GM12874 (cell line): ENCODE data around the gene TPCN2.

Experiments
- CTCF ChIP-seq: IDR thresholded peaks from 2 replicates; pipeline ENCODE4 v1.5.1; 2011; ENCODE audit warnings: low read depth, mild to moderate bottlenecking, control low read depth, low read length, moderate library complexity; ENCODE audit not compliant: insufficient read depth

The TPCN2 gene

DNA sequence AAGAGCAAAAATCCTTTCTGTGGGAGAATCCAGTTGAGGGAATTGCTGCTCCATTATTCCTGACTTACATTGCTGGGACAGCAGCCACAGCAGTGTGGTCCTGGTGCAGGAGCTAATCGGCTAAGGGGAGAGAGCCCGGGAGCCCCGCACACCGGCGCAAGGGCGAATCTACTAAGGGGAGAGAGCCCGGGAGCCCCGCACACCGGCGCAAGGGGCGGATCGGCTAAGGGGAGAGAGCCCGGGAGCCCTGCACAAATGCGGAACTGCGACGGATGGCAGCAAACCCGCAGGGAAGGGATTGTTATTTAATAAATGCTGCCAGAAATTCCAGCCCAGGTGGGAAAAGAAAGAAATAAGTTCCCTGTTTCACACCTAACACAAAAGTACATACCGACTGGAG is 43.5 kb downstream of the TPCN2 start:
- TF ChIP-seq CTCF: no peak

GRCh38 chr11:69093106-69093505 is 44.4 kb downstream of the TPCN2 start:
- no peak for TF ChIP-seq CTCF

DNA sequence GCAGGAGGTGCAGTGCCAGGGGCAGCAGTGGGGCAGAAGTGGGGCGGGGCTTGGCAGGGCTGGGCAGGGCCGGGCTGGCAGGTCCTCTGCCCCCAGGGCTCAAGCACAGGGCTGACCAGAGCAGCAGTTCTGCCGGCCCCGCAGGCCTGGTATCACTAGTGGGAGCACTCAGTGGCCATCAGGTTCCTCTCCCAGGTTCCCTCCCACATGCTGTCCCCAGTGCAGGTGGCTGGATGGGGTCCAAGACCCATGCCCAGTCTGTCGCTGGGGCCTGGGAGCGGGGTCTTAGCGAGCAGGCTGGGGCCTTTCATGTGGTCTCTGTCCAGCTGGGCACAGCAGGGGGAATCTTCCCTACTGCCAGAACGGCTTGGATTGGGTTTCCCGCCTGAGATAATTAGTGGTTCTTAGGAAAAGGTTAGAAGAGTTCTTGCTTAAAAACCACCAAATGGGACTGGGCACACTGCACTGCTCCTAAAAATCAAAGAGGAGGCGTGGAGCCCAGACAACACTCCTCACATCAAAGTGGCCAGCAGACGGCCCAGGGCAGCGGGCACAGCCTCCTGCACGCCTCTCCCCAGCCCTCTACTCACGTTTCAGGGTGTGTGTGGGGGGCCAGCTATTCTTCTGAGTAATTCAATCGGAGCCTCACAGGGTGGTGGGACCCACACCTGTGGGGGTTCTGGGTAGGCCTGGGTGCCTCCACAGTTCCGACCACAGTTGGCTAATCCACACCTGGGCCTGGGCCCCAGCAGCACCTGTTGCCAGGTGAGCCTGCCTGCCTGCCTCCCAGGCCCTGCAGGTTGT is 45.6 kb downstream of the TPCN2 start:
- TF ChIP-seq CTCF: no peak

- TF ChIP-seq CTCF: no peak
Observed at GRCh38 chr11:69094915-69095290, 46.2 kb downstream of the TPCN2 start.

- TF ChIP-seq CTCF: no peak
Observed at GRCh38 chr11:69095300-69095699, 46.6 kb downstream of the TPCN2 start.

DNA sequence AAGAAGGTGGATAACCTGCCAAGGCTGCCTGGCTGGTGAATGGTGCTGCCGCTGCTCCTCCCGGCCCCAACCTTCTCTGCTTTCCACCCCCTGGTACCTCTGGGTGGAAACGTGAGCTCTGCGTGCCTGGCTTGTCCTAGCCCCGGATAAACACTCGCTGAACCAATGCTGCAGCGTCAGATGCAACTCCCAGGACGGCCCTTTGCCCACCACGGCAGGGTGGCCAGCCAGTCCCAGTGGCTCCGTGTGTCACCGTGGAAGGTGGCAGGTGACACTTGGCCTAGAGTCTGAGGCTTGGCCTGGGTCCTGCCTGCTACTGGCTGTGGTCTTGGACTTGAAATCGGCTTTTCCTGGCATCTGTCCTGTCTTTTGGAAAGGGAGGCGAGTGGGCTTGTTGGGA is 47.7 kb downstream of the TPCN2 start:
- no peak for TF ChIP-seq CTCF

DNA sequence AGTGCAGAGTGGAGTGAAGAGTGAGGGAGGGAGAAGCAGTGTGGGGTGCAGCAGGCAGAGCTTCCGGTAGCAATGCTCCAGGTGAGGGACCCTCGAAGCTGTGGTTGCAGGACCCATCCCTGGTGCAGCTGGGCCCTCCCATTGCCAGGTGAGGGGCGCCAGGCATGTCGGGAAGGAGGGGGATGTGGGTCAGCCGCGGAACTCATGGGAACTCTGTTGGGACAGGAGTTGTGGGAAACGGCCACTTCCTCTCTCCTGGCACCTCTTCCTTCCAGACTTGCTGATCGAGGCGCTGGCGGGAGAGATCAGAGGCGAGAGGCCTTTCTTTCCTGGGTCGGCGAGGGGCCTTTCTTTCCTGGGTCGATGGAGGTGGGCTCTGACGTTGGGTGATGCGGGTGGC is 48.5 kb downstream of the TPCN2 start:
- TF ChIP-seq CTCF: no peak
